HEK293 (cell line): ENCODE data around the gene PIEZO1.

Experiments
- CTCF ChIA-PET: fragments of 350-600 bp; formaldehyde crosslinking; extraction: SDS; loops from one replicate; lab custom pipeline; 2021; ENCODE audit warnings: antibody characterized with exemption; lab: Yijun Ruan, JAX
- POLR2A ChIA-PET: fragments of 300-600 bp; formaldehyde crosslinking; extraction: SDS; loops from one replicate; lab custom pipeline; 2020; ENCODE audit warnings: antibody characterized with exemption, inconsistent platforms; lab: Yijun Ruan, JAX
- H3K27ac ChIP-seq: fragments of 200-500 bp; sonication (Bioruptor generic); 2 replicates; pipeline ENCODE4 v1.5.1; 2014; ENCODE audit warnings: low read depth, low read length, control low read depth, inconsistent platforms; ENCODE audit errors: extremely low read depth
- H3K36me3 ChIP-seq, 2 experiments: fragments of 200-500 bp in 1 of 2; sonication (Bioruptor generic) in 1 of 2; 1 replicate in 1 of 2; 2 replicates in 1 of 2; pipeline ENCODE4 v1.5.1; 2014 to 2017; ENCODE audit warnings: inconsistent platforms in 2 of 2, low read length in 2 of 2; ENCODE audit not compliant: control insufficient read depth in 2 of 2, insufficient read depth in 1 of 2
- H3K4me1 ChIP-seq: fragments of 200-500 bp; sonication (Bioruptor generic); 2 replicates; pipeline ENCODE4 v1.5.1; 2014; ENCODE audit warnings: mild to moderate bottlenecking, low read length, inconsistent platforms; ENCODE audit not compliant: control insufficient read depth, insufficient read depth
- H3K4me3 ChIP-seq: 2 replicates; pipeline ENCODE4 v1.5.1; 2011; ENCODE audit warnings: low read depth, mild to moderate bottlenecking, control low read depth, low read length, moderate library complexity
- H3K9me3 ChIP-seq: fragments of 200-500 bp; sonication (Bioruptor generic); 2 replicates; pipeline ENCODE4 v1.5.1; 2014; ENCODE audit warnings: low read depth, low read length, inconsistent platforms; ENCODE audit not compliant: control insufficient read depth, insufficient read depth
- INSM2 ChIP-seq: fragments of 450-650 bp; formaldehyde crosslinking; IDR thresholded peaks from 2 replicates; pipeline ENCODE4 v1.5.1; 2016; ENCODE audit warnings: missing biosample characterization, missing genetic modification characterization
- KLF8 ChIP-seq: fragments of 450-650 bp; formaldehyde crosslinking; IDR thresholded peaks from 2 replicates; pipeline ENCODE4 v1.5.1; 2016; ENCODE audit warnings: missing biosample characterization, missing genetic modification characterization
- OVOL3 ChIP-seq: fragments of 450-650 bp; formaldehyde crosslinking; IDR thresholded peaks from 2 replicates; pipeline ENCODE4 v1.5.1; 2016; ENCODE audit warnings: missing biosample characterization, missing genetic modification characterization
- TCF7L2 ChIP-seq: IDR thresholded peaks from 2 replicates; pipeline ENCODE4 v1.6.1; 2011; ENCODE audit warnings: low read depth, mild to moderate bottlenecking, inconsistent platforms, low read length, moderate library complexity, borderline replicate concordance
- ZBTB20 ChIP-seq: fragments of 450-650 bp; formaldehyde crosslinking; IDR thresholded peaks from 2 replicates; pipeline ENCODE4 v1.5.1; 2016; ENCODE audit warnings: missing biosample characterization, missing genetic modification characterization
- ZFP3 ChIP-seq: fragments of 450-650 bp; formaldehyde crosslinking; IDR thresholded peaks from 2 replicates; pipeline ENCODE4 v1.5.1; 2016; ENCODE audit warnings: low read depth, missing biosample characterization, missing genetic modification characterization
- ZIC2 ChIP-seq: fragments of 450-650 bp; formaldehyde crosslinking; IDR thresholded peaks from 2 replicates; pipeline ENCODE4 v1.5.1; 2016; ENCODE audit warnings: missing biosample characterization, missing genetic modification characterization
- ZNF132 ChIP-seq: fragments of 450-650 bp; formaldehyde crosslinking; IDR thresholded peaks from 2 replicates; pipeline ENCODE4 v1.5.1; 2017; ENCODE audit warnings: missing biosample characterization, missing genetic modification characterization, borderline replicate concordance
- ZNF146 ChIP-seq: fragments of 450-650 bp; formaldehyde crosslinking; IDR thresholded peaks from 2 replicates; pipeline ENCODE4 v1.5.1; 2016; ENCODE audit warnings: missing biosample characterization, missing genetic modification characterization
- ZNF24 ChIP-seq: fragments of 450-650 bp; formaldehyde crosslinking; IDR thresholded peaks from 2 replicates; pipeline ENCODE4 v1.5.1; 2016; ENCODE audit warnings: missing biosample characterization, missing genetic modification characterization
- ZNF366 ChIP-seq: fragments of 450-650 bp; formaldehyde crosslinking; conservative IDR thresholded peaks from 2 replicates; pipeline ENCODE4 v1.5.1; 2016; ENCODE audit warnings: missing biosample characterization, missing genetic modification characterization
- ZNF473 ChIP-seq: fragments of 450-650 bp; formaldehyde crosslinking; IDR thresholded peaks from 2 replicates; pipeline ENCODE4 v1.5.1; 2017; ENCODE audit warnings: missing biosample characterization, missing genetic modification characterization
- ZNF513 ChIP-seq: fragments of 450-650 bp; IDR thresholded peaks from 2 replicates; pipeline ENCODE4 v1.5.1; 2018; ENCODE audit warnings: missing biosample characterization, missing genetic modification characterization
- ZNF621 ChIP-seq: fragments of 450-650 bp; formaldehyde crosslinking; IDR thresholded peaks from 2 replicates; pipeline ENCODE4 v1.5.1; 2017; ENCODE audit warnings: missing biosample characterization, missing genetic modification characterization
- ZNF626 ChIP-seq: fragments of 450-650 bp; sonication (Bioruptor Pico); formaldehyde crosslinking; IDR thresholded peaks from 2 replicates; pipeline ENCODE4 v1.5.1; 2018; ENCODE audit warnings: missing biosample characterization, missing genetic modification characterization, inconsistent platforms
- ZNF768 ChIP-seq: fragments of 450-650 bp; formaldehyde crosslinking; IDR thresholded peaks from 2 replicates; pipeline ENCODE4 v1.5.1; 2018; ENCODE audit warnings: missing biosample characterization, mild to moderate bottlenecking, missing genetic modification characterization
- ZNF777 ChIP-seq: fragments of 450-650 bp; formaldehyde crosslinking; IDR thresholded peaks from 2 replicates; pipeline ENCODE4 v1.5.1; 2017; ENCODE audit warnings: missing biosample characterization, missing genetic modification characterization, borderline replicate concordance
- ZSCAN23 ChIP-seq: fragments of 450-650 bp; formaldehyde crosslinking; IDR thresholded peaks from 2 replicates; pipeline ENCODE4 v1.5.1; 2016; ENCODE audit warnings: missing biosample characterization, missing genetic modification characterization
- ZSCAN5A ChIP-seq: fragments of 450-650 bp; formaldehyde crosslinking; IDR thresholded peaks from 2 replicates; pipeline ENCODE4 v1.5.1; 2016; ENCODE audit warnings: missing biosample characterization, missing genetic modification characterization

The PIEZO1 gene

GRCh38 chr16:88722784-88723506 is 62.1 kb downstream of the PIEZO1 start:
- Histone ChIP-seq H3K4me1 (no peaks in the 10 kb centered on the region), H3K4me3 (no peak overlapping the region)
- no peak for TF ChIP-seq KLF8 (tag by site-specific recombination)
- TF ChIP-seq OVOL3: no peak
- TF ChIP-seq ZBTB20 (tag by site-specific recombination): no peak
- no peak for TF ChIP-seq ZNF366 (tag by site-specific recombination)
- TF ChIP-seq ZNF621 (tag by site-specific recombination): no peak
- TF ChIP-seq ZNF626: no peak
- TF ChIP-seq ZNF513 (tag by site-specific recombination): no peak
- no peak for TF ChIP-seq ZFP3 (tag by site-specific recombination)
- no peak for TF ChIP-seq ZSCAN5A (tag by site-specific recombination)
- no peak for TF ChIP-seq ZNF24
- no peak for TF ChIP-seq ZNF473
- no peak for TF ChIP-seq ZNF146 (tag by site-specific recombination)
- TF ChIP-seq, all 188 proteins: peak for 0
- ChIA-PET POLR2A (no interaction called here), CTCF (interaction anchor here (0.6 to 2.5 kb wide), 2 partner anchors 14 to 63 kb away, joined by 3 to 6 read pairs; no protein-coding TSS in a partner anchor)
- H3K36me3 ChIP-seq: peaks cover 0 to 95% of the 10 kb centered on the region in 2 experiments; a peak in 2 of 3 replicates
- no peak overlapping the region for H3K27ac ChIP-seq
- H3K9me3 ChIP-seq: no peaks in the 10 kb centered on the region

GRCh38 chr16:88721815-88722755 is 62.9 kb downstream of the PIEZO1 start:
- ChIA-PET CTCF (interaction anchor here (0.6 to 2.5 kb wide), 2 partner anchors 15 to 64 kb away, joined by 3 to 6 read pairs; no protein-coding TSS in a partner anchor), POLR2A (no interaction called here)

More at GRCh38 chr16:88721815-88722755, 62.9 kb downstream of the PIEZO1 start:
- Histone ChIP-seq H3K4me3 (no peak overlapping the region), H3K9me3 (no peaks in the 10 kb centered on the region), H3K4me1 (no peaks in the 10 kb centered on the region), H3K27ac (no peak overlapping the region), H3K36me3 (peaks cover 0 to 97% of the 10 kb centered on the region in 2 experiments; a peak in 2 of 3 replicates)
- no peak for TF ChIP-seq TCF7L2
- no peak for TF ChIP-seq INSM2 (tag by site-specific recombination)
- TF ChIP-seq ZNF768 (tag by site-specific recombination): no peak
- no peak for TF ChIP-seq ZNF777 (tag by site-specific recombination)
- no peak for TF ChIP-seq ZIC2 (tag by site-specific recombination)
- TF ChIP-seq ZNF132 (tag by site-specific recombination): no peak
- TF ChIP-seq ZSCAN23 (tag by site-specific recombination): no peak
